ENCODE results near the gene PTGER1. TPM values are rescaled to one million over a fixed set of nuclear protein-coding genes. Genes with fewer than 3 reads are reported as not detected.

The PTGER1 gene
- total and polyA plus RNA-seq, 2 of the 13 experiments (the other 11 are each of a cell fraction or from before 2014, with no cell fraction given) = 0.13 TPM; not detected in 1

GRCh38 chr19:14517840-14518505 lies 42.8 kb upstream of the PTGER1 start, which contains the start of gene DNAJB1 (continued):
- TF ChIP-seq ZNF18 (CRISPR knock-in tag; IDR thresholded peaks at IDR 0.05; ENCODE audit: insufficient replicate concordance) = no peak
- TF ChIP-seq ZMYM3 (CRISPR knock-in tag; IDR thresholded peaks at IDR 0.05) = no peak
- TF ChIP-seq ZNF264 (CRISPR knock-in tag; IDR thresholded peaks at IDR 0.05) = 0 out of 2 replicates have a peak, but pooled peaks have one; percentile 22
- peak; percentile 69; the same call in 1 of the 2 replicates for TF ChIP-seq ZNF296 (CRISPR knock-in tag; conservative IDR thresholded peaks at IDR 0.05)
- TF ChIP-seq CSRNP2 (CRISPR knock-in tag; conservative IDR thresholded peaks at IDR 0.05; ENCODE audit: low read depth) = no peak
- no peak for TF ChIP-seq ELF1 (CRISPR knock-in tag; IDR thresholded peaks at IDR 0.05)
- no peak for TF ChIP-seq LCORL (IDR thresholded peaks at IDR 0.05)
- TF ChIP-seq LCORL (CRISPR knock-in tag; IDR thresholded peaks at IDR 0.05) = peak; percentile 51; the same call in 1 of the 2 replicates
- TF ChIP-seq ZNF225 (CRISPR knock-in tag; IDR thresholded peaks at IDR 0.05) = no peak; the same call in 1 of the 2 replicates
- no peak for TF ChIP-seq PAF1 (CRISPR knock-in tag; IDR thresholded peaks at IDR 0.05)
- no peak for TF ChIP-seq ZMYM2 (CRISPR knock-in tag; IDR thresholded peaks at IDR 0.05)
- TF ChIP-seq, protein P1, sequence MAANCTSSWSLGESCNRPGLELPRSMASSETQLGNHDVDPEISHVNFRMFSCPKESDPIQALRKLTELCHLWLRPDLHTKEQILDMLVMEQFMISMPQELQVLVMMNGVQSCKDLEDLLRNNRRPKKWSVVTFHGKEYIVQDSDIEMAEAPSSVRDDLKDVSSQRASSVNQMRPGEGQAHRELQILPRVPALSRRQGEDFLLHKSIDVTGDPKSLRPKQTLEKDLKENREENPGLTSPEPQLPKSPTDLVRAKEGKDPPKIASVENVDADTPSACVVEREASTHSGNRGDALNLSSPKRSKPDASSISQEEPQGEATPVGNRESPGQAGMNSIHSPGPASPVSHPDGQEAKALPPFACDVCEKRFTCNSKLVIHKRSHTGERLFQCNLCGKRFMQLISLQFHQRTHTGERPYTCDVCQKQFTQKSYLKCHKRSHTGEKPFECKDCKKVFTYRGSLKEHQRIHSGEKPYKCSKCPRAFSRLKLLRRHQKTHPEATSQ (CRISPR knock-in tag; IDR thresholded peaks at IDR 0.05; ENCODE audit: borderline replicate concordance) = no peak; the same call in 1 of the 2 replicates
- no peak for TF ChIP-seq DPF2 (CRISPR knock-in tag; IDR thresholded peaks at IDR 0.05; ENCODE audit: borderline replicate concordance, low read depth)
- no peak for TF ChIP-seq ZNF24 (IDR thresholded peaks at IDR 0.05)
- TF ChIP-seq ZNF674 (CRISPR knock-in tag; IDR thresholded peaks at IDR 0.05; ENCODE audit: low read depth) = peak; percentile 76; the same call in 1 of the 2 replicates
- TF ChIP-seq HMGXB3 (CRISPR knock-in tag; IDR thresholded peaks at IDR 0.05; ENCODE audit: borderline replicate concordance) = no peak
- TF ChIP-seq THAP8 (CRISPR knock-in tag; IDR thresholded peaks at IDR 0.05; ENCODE audit: borderline replicate concordance) = no peak
- TF ChIP-seq ZNF629 (CRISPR knock-in tag; conservative IDR thresholded peaks at IDR 0.05) = no peak
- TF ChIP-seq SAP130 (CRISPR knock-in tag; IDR thresholded peaks at IDR 0.05; ENCODE audit: low read depth) = peak; percentile 53; the same call in 1 of the 2 replicates
- no peak; the same call in 1 of the 2 replicates for TF ChIP-seq ZNF782 (CRISPR knock-in tag; IDR thresholded peaks at IDR 0.05; ENCODE audit: borderline replicate concordance)
